Esophagus squamous epithelium (tissue), 5 donors: Measurements from ENCODE around the gene CFAP43. TPM values are rescaled to one million over a fixed set of nuclear protein-coding genes. Genes with fewer than 3 reads are reported as not detected.
A peak's percentile ranks its signal among the peaks of the same experiment; 100 is the strongest.

Experiments
- DNase-seq: peaks from one replicate; lab custom pipeline; 2025; lab: John Stamatoyannopoulos, UW
- H3K27ac ChIP-seq, 4 donors: fragments of 200-600 bp; sonication (generic); one replicate each; pipeline ENCODE4 v1.5.1; 2016 to 2019; ENCODE audit warnings: mild to moderate bottlenecking in 1 of 4
- H3K27me3 ChIP-seq, 4 donors: fragments of 200-600 bp; sonication (generic); 1 replicate in 3 of 4; 2 replicates in 1 of 4; pipeline versions ENCODE4 v1.5.1 to v1.6.0; 2017 to 2021; ENCODE audit warnings: antibody characterized with exemption in 1 of 4
- H3K36me3 ChIP-seq, 3 donors: fragments of 200-600 bp; sonication (generic); one replicate each; pipeline ENCODE4 v1.5.1; 2016 to 2019
- H3K4me1 ChIP-seq, 3 donors: fragments of 200-600 bp; sonication (generic); one replicate each; pipeline ENCODE4 v1.5.1; 2017 to 2019
- H3K4me3 ChIP-seq, 4 donors: fragments of 200-600 bp; sonication (generic); 1 replicate in 3 of 4; 2 replicates in 1 of 4; pipeline ENCODE4 v1.5.1; 2016 to 2019; ENCODE audit warnings: mild to moderate bottlenecking in 2 of 4, moderate library complexity in 1 of 4
- H3K9me3 ChIP-seq, 3 donors: fragments of 200-600 bp; sonication (generic); one replicate each; pipeline ENCODE4 v1.5.1; 2016 to 2019
- CTCF ChIP-seq, 6 experiments: fragments of 450-650 bp in 4 of 6; fragments of 200-600 bp in 2 of 6; sonication (generic) in 2 of 6; IDR thresholded peaks; one replicate each; pipeline ENCODE4 v1.5.1; 2016 to 2019; ENCODE audit warnings: antibody characterized with exemption in 6 of 6, mild to moderate bottlenecking in 4 of 6, moderate library complexity in 4 of 6
- POLR2A ChIP-seq, 4 donors: fragments of 450-650 bp; IDR thresholded peaks; one replicate each; pipeline ENCODE4 v1.6.1; 2017; ENCODE audit warnings: antibody characterized with exemption in 4 of 4, mild to moderate bottlenecking in 4 of 4, moderate library complexity in 3 of 4
- WGBS, 2 donors: methylation state at CpG; one replicate each; pipeline ENCODE4 v1.1.5; 2018; 5-methylcytosine and 5-hydroxymethylcytosine counted together
- intact Hi-C: fragments of 100-400 bp; cut with DNase I; formaldehyde crosslinking; loops from one replicate; pipeline ENCODE4 v1.15.0; 2022
- total RNA-seq, 4 donors: library from RNA; depleted of rRNA; stranded (reverse); fragments of >200 nt; gene quantifications; one replicate each; pipeline ENCODE4 v1.1.0, GENCODE V29; 2016
- donor health status: DM: yes; HTN: yes; CAD: no.

CFAP43 gene
- total RNA-seq, 4 donors from 2014 or later: 0.19 to 0.38 TPM; not detected in 2

GRCh38 chr10:104142081-104142480, 90.1 kb downstream of the CFAP43 start:
- WGBS, 2 donors: 25 to 50% methylated on average over 1 of the region's 1 CpG
- Histone ChIP-seq H3K27me3 (peaks cover 0 to 20% (median 0%) of the 10 kb centered on the region in 4 donors), H3K27ac (no peak overlapping the region), H3K4me1 (no peaks in the 10 kb centered on the region), H3K9me3 (no peaks in the 10 kb centered on the region), H3K36me3 (no peaks in the 10 kb centered on the region), H3K4me3 (no peak overlapping the region)
- TF ChIP-seq POLR2A (IDR thresholded peaks at IDR 0.05): no peak
- TF ChIP-seq CTCF (IDR thresholded peaks at IDR 0.05): no peak
- intact Hi-C loops: no loop called here
- no peak for DNase-seq

GRCh38 chr10:104139221-104139620, 92.9 kb downstream of the CFAP43 start:
- TF ChIP-seq CTCF (IDR thresholded peaks at IDR 0.05): peak in 1 of 6 experiments; percentile 18
- no peak for TF ChIP-seq POLR2A (IDR thresholded peaks at IDR 0.05)
- WGBS, 2 donors: 66 to 67% methylated on average over 5 of the region's 5 CpGs
- peaks cover 0 to 6% (median 0%) of the 10 kb centered on the region in 4 donors for H3K27me3 ChIP-seq
- no peak for DNase-seq
- no peaks in the 10 kb centered on the region for H3K9me3 ChIP-seq
- H3K36me3 ChIP-seq: no peaks in the 10 kb centered on the region
- intact Hi-C loops: no loop called here
- H3K4me3 ChIP-seq: no peak overlapping the region
- no peaks in the 10 kb centered on the region for H3K4me1 ChIP-seq
- H3K27ac ChIP-seq: no peak overlapping the region

GRCh38 chr10:104138131-104138530, 94.0 kb downstream of the CFAP43 start:
- Histone ChIP-seq H3K27me3 (peaks cover 0 to 3% (median 0%) of the 10 kb centered on the region in 4 donors), H3K4me1 (no peaks in the 10 kb centered on the region), H3K9me3 (no peaks in the 10 kb centered on the region), H3K27ac (no peak overlapping the region), H3K4me3 (no peak overlapping the region), H3K36me3 (no peaks in the 10 kb centered on the region)
- no peak for DNase-seq
- 83 to 87% methylated on average over 6 of the region's 6 CpGs for WGBS, 2 donors
- intact Hi-C loops: no loop called here
- no peak for TF ChIP-seq POLR2A (IDR thresholded peaks at IDR 0.05)

- Histone ChIP-seq H3K4me1 (no peaks in the 10 kb centered on the region), H3K9me3 (no peaks in the 10 kb centered on the region), H3K36me3 (peaks cover 0 to 12% (median 0%) of the 10 kb centered on the region in 3 donors), H3K27ac (no peak overlapping the region), H3K27me3 (no peaks in the 10 kb centered on the region), H3K4me3 (no peak overlapping the region)
- intact Hi-C loops: no loop called here
- 40 to 58% methylated on average over 3 of the region's 3 CpGs for WGBS, 2 donors
- DNase-seq: no peak
- TF ChIP-seq CTCF (IDR thresholded peaks at IDR 0.05) (no peak), POLR2A (IDR thresholded peaks at IDR 0.05) (no peak)
Measured at GRCh38 chr10:104130041-104130440, 102.1 kb downstream of the CFAP43 start.

GRCh38 chr10:104128214-104128613, 104.0 kb downstream of the CFAP43 start:
- no peaks in the 10 kb centered on the region for H3K27me3 ChIP-seq
- no peak overlapping the region for H3K27ac ChIP-seq
- H3K36me3 ChIP-seq: peaks cover 0 to 17% (median 0%) of the 10 kb centered on the region in 3 donors
- no peak overlapping the region for H3K4me3 ChIP-seq
- WGBS, 2 donors: 58 to 72% methylated on average over 2 of the region's 2 CpGs
- H3K9me3 ChIP-seq: no peaks in the 10 kb centered on the region
- TF ChIP-seq CTCF (IDR thresholded peaks at IDR 0.05) (no peak), POLR2A (IDR thresholded peaks at IDR 0.05) (no peak)
- DNase-seq: no peak
- intact Hi-C loops: loop anchor here (10.0 kb wide), 1 partner anchor 137 kb away; the partner anchor contains the start of gene GSTO2
- H3K4me1 ChIP-seq: peaks cover 0 to 6% (median under 1%) of the 10 kb centered on the region in 3 donors
